ENCODE data around the gene NUDT3. TPM values are rescaled to one million over a fixed set of nuclear protein-coding genes. Genes with fewer than 3 reads are reported as not detected.

NUDT3 gene
- total RNA-seq, 1 donor from 2014 or later = 20.0 TPM

DNA sequence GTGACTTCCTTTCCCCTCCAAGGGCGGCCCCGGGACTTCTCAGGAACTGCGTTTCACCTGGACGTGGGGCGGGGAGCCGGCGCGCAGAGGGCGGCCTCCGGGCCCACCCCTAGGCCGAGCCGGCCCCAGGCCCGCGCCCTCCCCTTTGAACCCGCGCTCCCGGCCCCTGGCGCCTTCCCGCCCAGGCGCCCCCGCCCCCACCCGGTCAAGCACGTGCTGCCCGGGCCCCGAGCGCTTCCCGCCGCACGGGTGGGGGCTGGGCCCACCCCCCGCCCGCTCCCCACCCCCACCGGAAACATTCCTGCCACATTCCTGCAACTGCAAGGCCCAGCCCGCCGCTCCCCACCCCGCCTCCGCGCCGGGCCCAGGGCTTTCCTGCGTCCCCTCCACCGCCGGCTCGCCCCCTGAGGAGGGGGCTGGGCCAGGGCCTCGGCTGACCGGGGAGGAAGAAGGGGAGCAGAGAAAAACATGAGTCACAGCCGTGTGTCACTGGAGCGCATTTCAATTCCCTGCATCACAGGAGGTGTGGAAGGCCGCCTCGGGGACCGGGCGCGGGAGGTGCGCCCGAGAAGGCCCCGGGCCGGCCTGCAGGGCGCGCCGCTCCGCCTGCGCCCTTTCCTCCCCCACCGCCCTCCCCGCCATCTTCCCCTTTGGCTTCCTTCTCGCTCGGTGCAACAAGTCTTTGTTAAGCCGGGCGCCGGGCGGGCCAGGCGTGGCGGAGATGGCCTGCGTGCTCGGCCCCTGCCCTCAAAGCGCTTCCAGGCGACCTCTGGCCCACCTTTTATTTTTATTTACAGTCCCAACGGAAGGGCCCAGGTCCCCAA lies 156.9 kb downstream of the NUDT3 start:
- Mint-ChIP-seq H3K36me3 (ENCODE audit: low read depth) (peaks cover 17% of the 10 kb centered on the region), H3K9me3 (no peaks in the 10 kb centered on the region), H3K27ac (peak overlapping the region; percentile 92), H3K27me3 (ENCODE audit: insufficient read depth) (no peaks in the 10 kb centered on the region), H3K4me3 (peak overlapping the region; percentile 86), H3K4me1 (ENCODE audit: low read depth) (peaks cover 36% of the 10 kb centered on the region)
- peak; percentile 30 for DNase-seq (ENCODE audit: low spot score)
- intact Hi-C loops (cut with micrococcal nuclease) = loop anchor here (1.0 to 5.0 kb wide), 6 partner anchors 11 to 663 kb away; partner anchors contain the start of genes ANKS1A, SMIM29 and TAF11

DNA sequence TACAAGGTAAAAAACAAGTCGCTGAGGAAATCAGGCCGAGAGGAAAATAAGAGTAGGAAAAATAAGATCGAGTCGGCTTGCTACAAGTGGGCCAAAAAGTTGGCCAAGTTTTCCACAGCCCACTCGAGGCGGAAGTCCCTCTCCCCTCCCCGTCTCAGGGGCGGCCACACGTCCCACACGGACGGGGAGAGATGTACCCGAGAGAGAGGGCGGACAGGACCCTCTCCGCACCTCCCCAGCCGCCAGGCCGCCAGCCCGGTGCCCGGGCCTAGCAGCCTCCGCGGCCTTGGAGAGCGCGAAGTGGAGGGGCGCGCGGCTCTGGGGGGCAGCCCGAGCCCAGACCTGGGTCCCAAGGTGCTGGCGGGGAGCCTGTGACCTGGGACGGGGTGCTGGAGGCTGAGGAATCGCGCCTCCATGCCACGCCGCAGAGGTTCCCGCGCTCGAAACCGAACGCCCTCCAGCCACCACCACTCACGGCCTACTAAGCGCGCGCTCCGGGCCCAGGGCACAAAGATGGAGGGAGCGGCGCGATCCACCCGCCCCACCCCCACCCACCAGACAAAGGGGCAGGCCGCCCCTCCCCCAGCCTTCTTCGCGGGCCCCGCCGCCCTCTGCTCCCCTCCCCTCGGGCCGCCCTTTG lies 157.7 kb downstream of the NUDT3 start:
- Mint-ChIP-seq H3K4me1 (ENCODE audit: low read depth) (peaks cover 28% of the 10 kb centered on the region), H3K27me3 (ENCODE audit: insufficient read depth) (no peaks in the 10 kb centered on the region)

DNA sequence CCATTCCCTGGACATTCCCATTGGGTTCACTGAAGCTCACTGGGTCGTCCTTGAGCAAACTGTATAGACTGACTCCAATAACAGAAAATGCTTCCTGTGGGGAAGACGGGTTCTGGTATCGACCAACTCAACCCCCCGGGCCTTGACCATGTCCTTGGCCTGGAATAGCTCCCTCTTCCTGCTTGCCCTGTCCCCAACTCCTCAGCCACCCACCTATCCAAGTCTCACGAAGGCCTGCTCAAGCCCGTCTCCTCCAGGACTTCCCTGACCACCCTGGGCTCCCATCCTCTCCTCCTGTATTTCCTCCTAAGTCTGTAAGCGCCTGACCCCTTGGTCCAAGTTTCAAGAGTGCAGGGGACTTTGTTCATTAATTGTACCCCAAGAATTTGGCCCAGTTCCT lies 158.6 kb downstream of the NUDT3 start:
- intact Hi-C loops (cut with micrococcal nuclease) = no loop called here
- peaks cover 7% of the 10 kb centered on the region for H3K36me3 Mint-ChIP-seq (ENCODE audit: low read depth)

More for the DNA sequence above, 157.7 kb downstream of the NUDT3 start:
- intact Hi-C loops (cut with micrococcal nuclease) = loop anchor here (5.0 kb wide), 2 partner anchors 653 to 662 kb away; partner anchors contain the start of genes ANKS1A and TAF11
- DNase-seq (ENCODE audit: low spot score) = no peak
- peak overlapping the region; percentile 31 for H3K4me3 Mint-ChIP-seq
- peaks cover 11% of the 10 kb centered on the region for H3K36me3 Mint-ChIP-seq (ENCODE audit: low read depth)
- no peaks in the 10 kb centered on the region for H3K9me3 Mint-ChIP-seq
- peak overlapping the region; percentile 73 for H3K27ac Mint-ChIP-seq

DNA sequence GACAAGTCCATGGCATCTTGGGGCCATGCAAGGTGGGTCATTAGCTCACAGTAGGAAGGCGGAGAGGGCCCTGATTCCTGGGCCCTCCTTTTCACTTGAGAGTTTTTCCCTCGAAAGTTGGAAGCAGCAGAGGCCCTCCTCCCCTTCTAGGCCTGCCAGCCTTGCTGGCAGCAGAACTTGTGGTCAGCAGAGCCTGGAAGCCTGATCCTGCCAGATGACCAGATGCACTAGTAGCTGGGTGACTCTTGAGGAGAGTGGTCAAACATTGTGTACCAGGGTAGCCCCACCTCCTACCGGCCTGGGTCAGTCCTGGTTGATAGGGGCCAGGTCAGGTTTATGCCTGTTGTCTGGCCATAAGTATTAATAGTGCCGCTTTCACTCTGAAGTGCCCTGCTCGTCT lies 159.6 kb downstream of the NUDT3 start:
- Mint-ChIP-seq H3K36me3 (ENCODE audit: low read depth) (no peaks in the 10 kb centered on the region), H3K27me3 (ENCODE audit: insufficient read depth) (no peaks in the 10 kb centered on the region), H3K4me3 (no peak overlapping the region), H3K27ac (no peak overlapping the region), H3K9me3 (no peaks in the 10 kb centered on the region), H3K4me1 (ENCODE audit: low read depth) (peaks cover 20% of the 10 kb centered on the region)
- no peak for DNase-seq (ENCODE audit: low spot score)
- intact Hi-C loops (cut with micrococcal nuclease) = no loop called here

More for the DNA sequence above, 158.6 kb downstream of the NUDT3 start:
- Mint-ChIP-seq H3K9me3 (no peaks in the 10 kb centered on the region), H3K4me1 (ENCODE audit: low read depth) (peaks cover 24% of the 10 kb centered on the region), H3K27me3 (ENCODE audit: insufficient read depth) (no peaks in the 10 kb centered on the region), H3K27ac (peak overlapping the region; percentile 73), H3K4me3 (peak overlapping the region; percentile 17)
- no peak for DNase-seq (ENCODE audit: low spot score)

DNA sequence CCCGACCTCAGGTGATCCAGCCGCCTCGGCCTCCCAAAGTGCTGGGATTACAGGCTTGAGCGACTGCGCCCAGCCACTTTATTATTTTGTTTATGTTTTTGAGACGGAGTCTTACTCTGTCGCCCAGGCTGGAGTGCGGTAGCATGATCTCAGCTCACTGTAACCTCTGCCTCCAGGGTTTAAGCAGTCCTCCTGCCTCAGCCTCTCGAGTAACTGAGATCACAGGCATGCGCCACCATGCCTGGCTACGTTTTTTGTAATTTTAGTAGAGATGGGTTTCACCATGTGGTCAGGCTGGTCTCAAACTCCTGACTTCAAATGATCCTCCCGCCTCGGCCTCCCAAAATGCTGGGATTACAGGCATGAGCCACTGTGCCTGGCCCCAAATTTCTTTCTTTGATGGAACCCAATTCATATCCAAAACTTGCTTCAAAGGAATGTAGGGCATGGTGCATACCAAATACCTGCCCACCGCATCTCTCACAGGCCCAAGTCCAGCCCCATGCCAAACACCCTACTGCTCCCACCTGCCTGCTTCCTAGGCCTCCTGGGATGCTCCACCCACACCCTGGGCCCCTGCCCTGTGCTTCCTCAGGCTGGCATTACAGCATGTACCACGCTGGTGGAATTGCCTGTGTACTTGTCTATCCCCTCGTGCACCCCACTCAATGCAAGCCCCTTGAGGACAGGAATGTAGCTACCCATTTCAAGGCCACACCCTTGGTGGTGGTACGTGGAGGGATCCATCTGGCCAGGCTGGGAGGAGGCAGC lies 160.7 kb downstream of the NUDT3 start:
- H3K36me3 Mint-ChIP-seq (ENCODE audit: low read depth) = no peaks in the 10 kb centered on the region
- intact Hi-C loops (cut with micrococcal nuclease) = no loop called here
- DNase-seq (ENCODE audit: low spot score) = no peak

DNA sequence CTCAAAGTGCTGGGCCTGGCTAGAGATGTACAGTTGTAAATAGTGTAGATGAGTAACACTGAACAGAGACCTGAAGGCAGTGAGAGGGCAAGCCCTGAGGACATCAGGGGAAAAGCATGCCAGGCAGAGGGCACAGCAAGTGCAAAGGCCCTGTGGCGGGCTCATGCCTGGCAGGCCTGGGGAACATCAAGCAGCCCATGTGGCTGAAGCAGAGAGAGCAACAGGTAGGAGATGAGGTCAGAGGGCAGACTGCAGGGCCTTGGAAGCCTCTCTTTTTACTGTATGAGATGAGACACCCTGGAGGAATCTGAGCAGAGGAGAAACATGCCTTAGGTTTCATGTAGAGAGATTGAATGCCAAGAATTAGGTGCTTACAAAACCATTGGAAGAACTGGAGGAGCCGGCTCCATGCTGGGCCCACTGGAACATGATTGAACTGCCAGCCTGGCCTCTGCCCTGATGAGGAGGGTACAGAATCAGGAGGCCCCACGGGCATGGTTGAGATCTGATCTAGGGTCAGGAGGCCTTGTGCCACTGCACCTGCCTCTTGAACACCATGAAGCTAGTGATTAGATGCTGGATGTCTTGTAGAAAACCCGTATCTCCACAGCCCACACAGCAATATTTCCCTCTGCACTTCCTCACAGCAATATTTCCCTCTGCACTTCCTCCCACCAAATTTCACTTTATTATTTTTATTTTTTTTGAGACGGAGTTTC lies 161.7 kb downstream of the NUDT3 start:
- Mint-ChIP-seq H3K27ac (no peak overlapping the region), H3K36me3 (ENCODE audit: low read depth) (no peaks in the 10 kb centered on the region), H3K27me3 (ENCODE audit: insufficient read depth) (no peaks in the 10 kb centered on the region), H3K9me3 (no peaks in the 10 kb centered on the region), H3K4me3 (no peak overlapping the region), H3K4me1 (ENCODE audit: low read depth) (peaks cover 29% of the 10 kb centered on the region)
- no peak for DNase-seq (ENCODE audit: low spot score)
- intact Hi-C loops (cut with micrococcal nuclease) = no loop called here

More for the DNA sequence above, 160.7 kb downstream of the NUDT3 start:
- H3K9me3 Mint-ChIP-seq = no peaks in the 10 kb centered on the region
- H3K4me1 Mint-ChIP-seq (ENCODE audit: low read depth) = peaks cover 32% of the 10 kb centered on the region
- no peak overlapping the region for H3K27ac Mint-ChIP-seq
- H3K4me3 Mint-ChIP-seq = no peak overlapping the region
- no peaks in the 10 kb centered on the region for H3K27me3 Mint-ChIP-seq (ENCODE audit: insufficient read depth)

DNA sequence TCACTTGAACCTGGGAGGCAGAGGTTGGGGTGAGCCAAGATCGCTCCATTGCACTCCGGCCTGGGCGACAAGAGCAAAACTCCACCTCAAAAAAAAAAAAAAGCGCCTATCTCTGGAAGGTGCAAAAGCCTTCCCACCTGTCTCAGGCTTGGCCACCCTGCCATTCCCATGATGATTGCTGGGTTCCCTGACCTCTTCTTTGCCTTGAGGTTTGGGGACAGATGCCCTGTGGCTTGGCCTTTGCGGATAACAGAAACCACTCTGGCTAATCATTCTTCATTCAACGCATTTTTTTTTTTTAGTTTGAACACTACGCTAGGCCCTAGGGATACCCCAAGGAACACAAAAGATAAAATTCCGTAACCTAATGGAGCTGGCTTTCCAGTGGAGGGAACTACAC lies 162.6 kb downstream of the NUDT3 start:
- intact Hi-C loops (cut with micrococcal nuclease) = loop anchor here (10.0 kb wide), 1 partner anchor 445 kb away; the partner anchor contains the start of gene LEMD2
- no peak overlapping the region for H3K4me3 Mint-ChIP-seq
- peaks cover under 1% of the 10 kb centered on the region for H3K27me3 Mint-ChIP-seq (ENCODE audit: insufficient read depth)
- H3K9me3 Mint-ChIP-seq = no peaks in the 10 kb centered on the region
- H3K27ac Mint-ChIP-seq = no peak overlapping the region
- DNase-seq (ENCODE audit: low spot score) = no peak
- peaks cover 30% of the 10 kb centered on the region for H3K4me1 Mint-ChIP-seq (ENCODE audit: low read depth)
- H3K36me3 Mint-ChIP-seq (ENCODE audit: low read depth) = no peaks in the 10 kb centered on the region

Other genes starting within 250 kb of the NUDT3 start
- gene GRM4, start 246.6 kb downstream of the NUDT3 start, total RNA-seq = not detected in 2 replicates
- 415 and 438 TPM in 2 replicates for gene HMGA1, start 155.8 kb downstream of the NUDT3 start, total RNA-seq
- 14.3 and 15.0 TPM in 2 replicates for gene SMIM29, start 143.7 kb downstream of the NUDT3 start, total RNA-seq
- gene RPS10, start 33.4 kb upstream of the NUDT3 start, total RNA-seq = 1,492 and 1,525 TPM in 2 replicates
- gene PACSIN1, start 73.4 kb upstream of the NUDT3 start, total RNA-seq = not detected in 2 replicates
- not detected in 2 replicates for gene SPDEF, start 163.7 kb upstream of the NUDT3 start, total RNA-seq

Data from activated T-helper 1 cell treated with anti-CD3 and anti-CD28 coated beads, Interleukin-12 subunit alpha, Interleukin-12 subunit beta, Interleukin-2, Interleukin-4 antibody, amounts not matched to agents 30 ng/mL and 10 ng/mL and 1 ng/mL, durations not matched to agents 14 hours and 24 hours and 36 hours (primary cell).